ENCODE measurements around the gene COL4A1.

COL4A1 gene

GRCh38 chr13:110311443-110312338 lies 4.7 kb upstream of the COL4A1 start:
- H3K4me3 ChIP-seq (ENCODE audit: low read length), result no peak overlapping the region
- no peaks in the 10 kb centered on the region for H3K4me1 ChIP-seq (ENCODE audit: low read length)
- no peaks in the 10 kb centered on the region for H4K20me1 ChIP-seq (ENCODE audit: insufficient read depth, low read length)
- H3K36me3 ChIP-seq (replicated peaks; ENCODE audit: insufficient read depth, low read length), result no peaks in the 10 kb centered on the region
- H3K9ac ChIP-seq (ENCODE audit: low read length), result no peak overlapping the region
- no peak overlapping the region for H3K4me2 ChIP-seq (ENCODE audit: low read depth, low read length)
- H3K9me3 ChIP-seq (replicated peaks; ENCODE audit: insufficient read depth, low read length), result no peaks in the 10 kb centered on the region
- no peaks in the 10 kb centered on the region for H3F3A ChIP-seq (ENCODE audit: insufficient read depth, low read length)
- TF ChIP-seq EZH2phosphoT487 (IDR thresholded peaks at IDR 0.05; ENCODE audit: low read length) (no peak), CTCF (IDR thresholded peaks at IDR 0.05; ENCODE audit: low read length) (no peak)
- H2AFZ ChIP-seq (ENCODE audit: low read length), result no peak overlapping the region
- DNase-seq, result no peak
- H3K27me3 ChIP-seq (replicated peaks; ENCODE audit: insufficient read depth, low read length), result no peaks in the 10 kb centered on the region
- no peaks in the 10 kb centered on the region for H3K79me2 ChIP-seq (ENCODE audit: low read length)
- H3K27ac ChIP-seq (ENCODE audit: low read length), result no peak overlapping the region
- H3K9me2 ChIP-seq (replicated peaks; ENCODE audit: insufficient read depth, low read length), result no peaks in the 10 kb centered on the region

- no peaks in the 10 kb centered on the region for H3K36me3 ChIP-seq (replicated peaks; ENCODE audit: insufficient read depth, low read length)
- no peak overlapping the region for H3K9ac ChIP-seq (ENCODE audit: low read length)
- no peak overlapping the region for H2AFZ ChIP-seq (ENCODE audit: low read length)
- H3K27me3 ChIP-seq (replicated peaks; ENCODE audit: insufficient read depth, low read length), result no peaks in the 10 kb centered on the region
- DNase-seq, result no peak
- no peak overlapping the region for H3K4me2 ChIP-seq (ENCODE audit: low read depth, low read length)
- TF ChIP-seq EZH2 (optimal IDR thresholded peaks at IDR 0.05; ENCODE audit: low read depth, low read length) (no peak), CTCF (IDR thresholded peaks at IDR 0.05; ENCODE audit: low read length) (no peak), EZH2phosphoT487 (IDR thresholded peaks at IDR 0.05; ENCODE audit: low read length) (no peak)
- no peaks in the 10 kb centered on the region for H3K9me3 ChIP-seq (replicated peaks; ENCODE audit: insufficient read depth, low read length)
- no peak overlapping the region for H3K27ac ChIP-seq (ENCODE audit: low read length)
- H3K9me2 ChIP-seq (replicated peaks; ENCODE audit: insufficient read depth, low read length), result no peaks in the 10 kb centered on the region
- H4K20me1 ChIP-seq (ENCODE audit: insufficient read depth, low read length), result no peaks in the 10 kb centered on the region
- no peak overlapping the region for H3K4me3 ChIP-seq (ENCODE audit: low read length)
- H3F3A ChIP-seq (ENCODE audit: insufficient read depth, low read length), result no peaks in the 10 kb centered on the region
- H3K4me1 ChIP-seq (ENCODE audit: low read length), result no peaks in the 10 kb centered on the region
- no peaks in the 10 kb centered on the region for H3K79me2 ChIP-seq (ENCODE audit: low read length)
These were observed 3.8 kb upstream of the COL4A1 start for GRCh38 chr13:110310541-110311442.

GRCh38 chr13:110309661-110310524 lies 2.9 kb upstream of the COL4A1 start:
- H3K9ac ChIP-seq (ENCODE audit: low read length), result no peak overlapping the region
- H3K9me2 ChIP-seq (replicated peaks; ENCODE audit: insufficient read depth, low read length), result no peaks in the 10 kb centered on the region
- H3K9me3 ChIP-seq (replicated peaks; ENCODE audit: insufficient read depth, low read length), result no peaks in the 10 kb centered on the region
- H3K27me3 ChIP-seq (replicated peaks; ENCODE audit: insufficient read depth, low read length), result no peaks in the 10 kb centered on the region
- H2AFZ ChIP-seq (ENCODE audit: low read length), result no peak overlapping the region
- no peak for DNase-seq
- H3K79me2 ChIP-seq (ENCODE audit: low read length), result no peaks in the 10 kb centered on the region
- TF ChIP-seq EZH2 (optimal IDR thresholded peaks at IDR 0.05; ENCODE audit: low read depth, low read length) (no peak), EZH2phosphoT487 (IDR thresholded peaks at IDR 0.05; ENCODE audit: low read length) (no peak), CTCF (IDR thresholded peaks at IDR 0.05; ENCODE audit: low read length) (no peak)
- H3K36me3 ChIP-seq (replicated peaks; ENCODE audit: insufficient read depth, low read length), result no peaks in the 10 kb centered on the region
- no peak overlapping the region for H3K4me2 ChIP-seq (ENCODE audit: low read depth, low read length)
- no peak overlapping the region for H3K4me3 ChIP-seq (ENCODE audit: low read length)
- H3K27ac ChIP-seq (ENCODE audit: low read length), result no peak overlapping the region
- no peaks in the 10 kb centered on the region for H3F3A ChIP-seq (ENCODE audit: insufficient read depth, low read length)
- no peaks in the 10 kb centered on the region for H4K20me1 ChIP-seq (ENCODE audit: insufficient read depth, low read length)
- H3K4me1 ChIP-seq (ENCODE audit: low read length), result no peaks in the 10 kb centered on the region

Measured in MM.1S (cell line).